Keratinocyte (primary cell): Measurements from ENCODE around the gene ZDHHC22. TPM values are rescaled to one million over a fixed set of nuclear protein-coding genes. Genes with fewer than 3 reads are reported as not detected.

Experiments
- DNase-seq: peaks from one replicate; pipeline ENCODE4 v3.0.0-alpha.2; 2011; ENCODE audit warnings: low read depth, missing footprints, low spot score
- FAIRE-seq: peaks from 2 replicates; lab custom pipeline; 2011; peaks lifted over from hg19 to GRCh38; lab: Jason Lieb, UNC
- H2AFZ ChIP-seq: 2 replicates; pipeline ENCODE4 v1.6.0; 2012; ENCODE audit warnings: low read length, control low read depth, inconsistent platforms; ENCODE audit not compliant: control insufficient read depth
- H3K27ac ChIP-seq: 2 replicates; pipeline ENCODE4 v1.5.1; 2011; ENCODE audit warnings: low read length; ENCODE audit not compliant: control insufficient read depth, insufficient read depth
- H3K27me3 ChIP-seq: 3 replicates; pipeline ENCODE4 v1.6.0; 2011; ENCODE audit warnings: low read length; ENCODE audit not compliant: control insufficient read depth, insufficient read depth; ENCODE audit errors: extremely low read depth
- H3K36me3 ChIP-seq, 2 experiments: 2 replicates in 1 of 2; 3 replicates in 1 of 2; pipeline ENCODE4 v1.5.1; 2011; ENCODE audit warnings: low read length in 2 of 2, mild to moderate bottlenecking in 1 of 2; ENCODE audit not compliant: control insufficient read depth in 2 of 2, insufficient read depth in 2 of 2; ENCODE audit errors: extremely low read depth in 1 of 2
- H3K4me1 ChIP-seq: 3 replicates; pipeline ENCODE4 v1.5.1; 2011; ENCODE audit warnings: low read length; ENCODE audit not compliant: control insufficient read depth, insufficient read depth; ENCODE audit errors: extremely low read depth
- H3K4me2 ChIP-seq: 3 replicates; pipeline ENCODE4 v1.6.0; 2011; ENCODE audit warnings: low read depth, low read length; ENCODE audit not compliant: control insufficient read depth, insufficient read depth; ENCODE audit errors: extremely low read depth
- H3K4me3 ChIP-seq, 3 experiments: fragments of 200-600 bp in 1 of 3; sonication (generic) in 1 of 3; 2 replicates in 2 of 3; 3 replicates in 1 of 3; pipeline ENCODE4 v1.5.1; 2011 to 2016; ENCODE audit warnings: low read length in 3 of 3, mild to moderate bottlenecking in 3 of 3, control low read depth in 2 of 3, inconsistent platforms in 1 of 3, low read depth in 1 of 3, mixed read lengths in 1 of 3, mixed run types in 1 of 3, moderate library complexity in 1 of 3; ENCODE audit not compliant: control insufficient read depth in 2 of 3, insufficient read depth in 2 of 3; ENCODE audit errors: extremely low read depth in 1 of 3
- H3K79me2 ChIP-seq: 2 replicates; pipeline ENCODE4 v1.6.0; 2012; ENCODE audit warnings: low read length; ENCODE audit not compliant: control insufficient read depth, insufficient read depth
- H3K9ac ChIP-seq: 3 replicates; pipeline ENCODE4 v1.6.0; 2011; ENCODE audit warnings: low read length; ENCODE audit not compliant: control insufficient read depth, insufficient read depth; ENCODE audit errors: extremely low read depth
- H3K9me1 ChIP-seq: 3 replicates; pipeline ENCODE4 v1.6.0; 2011; ENCODE audit warnings: low read length; ENCODE audit not compliant: control insufficient read depth, insufficient read depth; ENCODE audit errors: extremely low read depth
- H3K9me3 ChIP-seq: 2 replicates; pipeline ENCODE4 v1.5.1; 2012; ENCODE audit warnings: low read depth, low read length; ENCODE audit not compliant: control insufficient read depth
- H4K20me1 ChIP-seq: 3 replicates; pipeline ENCODE4 v1.6.0; 2011; ENCODE audit warnings: low read length; ENCODE audit not compliant: control insufficient read depth, insufficient read depth; ENCODE audit errors: extremely low read depth
- CTCF ChIP-seq, 3 experiments: IDR thresholded peaks in 1 of 3; conservative IDR thresholded peaks in 1 of 3; optimal IDR thresholded peaks in 1 of 3; 2 replicates in 2 of 3; 3 replicates in 1 of 3; pipeline versions ENCODE3 to v1.5.1; 2011; ENCODE audit warnings: low read length in 3 of 3, mild to moderate bottlenecking in 3 of 3, moderate library complexity in 2 of 3, control low read depth in 1 of 3, inconsistent platforms in 1 of 3; ENCODE audit not compliant: insufficient read depth in 2 of 3; ENCODE audit errors: extremely low read depth in 1 of 3
- EZH2 ChIP-seq: IDR thresholded peaks from one replicate; pipeline ENCODE4 v1.6.1; 2012; ENCODE audit warnings: inconsistent platforms, mild to moderate bottlenecking, low read length, moderate library complexity
- dilution Hi-C: fragments of 300-500 bp; cut with MboI; formaldehyde crosslinking; loops from one replicate; pipeline ENCODE4 v1.7.0; 2020; ENCODE audit warnings: low sequenced_read_pairs; ENCODE audit not compliant: extremely low pct_ligation_motif_present
- polyA plus RNA-seq, 5 experiments: library from polyadenylated mRNA; depleted of rRNA in 3 of 5; stranded (reverse) in 3 of 5; stranded (forward) in 1 of 5; unstranded in 1 of 5; fragments of >200 nt; gene quantifications; 1 replicate in 1 of 5; 2 replicates in 3 of 5; 3 replicates in 1 of 5; pipeline versions ENCODE4 v1.2.1 to v1.2.3, GENCODE V29; 2011 to 2012; ENCODE audit warnings: missing spikeins in 2 of 5, low read depth in 1 of 5, low replicate concordance in 1 of 5

ZDHHC22 gene
- polyA plus RNA-seq, 1 donor (not counting 4 experiments of a cell fraction or from before 2014, with no cell fraction given): not detected

GRCh38 chr14:77133720-77134338, 7.8 kb downstream of the ZDHHC22 start:
- Histone ChIP-seq H3K4me2 (no peak overlapping the region), H3K27me3 (peaks cover 40% of the 10 kb centered on the region), H3K4me1 (no peaks in the 10 kb centered on the region), H2AFZ (no peak overlapping the region), H3K27ac (no peak overlapping the region), H3K79me2 (no peaks in the 10 kb centered on the region), H3K9ac (no peak overlapping the region), H3K9me1 (no peaks in the 10 kb centered on the region), H3K36me3 (no peaks in the 10 kb centered on the region), H3K9me3 (no peaks in the 10 kb centered on the region), H3K4me3 (no peak overlapping the region), H4K20me1 (no peaks in the 10 kb centered on the region)
- dilution Hi-C loops: no loop called here
- peak; percentile 51 for FAIRE-seq
- TF ChIP-seq CTCF (optimal IDR thresholded peaks at IDR 0.05 in 1 of 3, IDR thresholded peaks at IDR 0.05 in 1 of 3, conservative IDR thresholded peaks at IDR 0.05 in 1 of 3; ENCODE audit: extremely low read depth in 1 of 3, insufficient read depth in 2 of 3, low read length in 3 of 3) (no peak), EZH2 (no peak)
- DNase-seq: no peak

GRCh38 chr14:77131871-77132486, 9.6 kb downstream of the ZDHHC22 start:
- H3K27me3 ChIP-seq: peaks cover 31% of the 10 kb centered on the region
- H3K27ac ChIP-seq: no peak overlapping the region
- no peak overlapping the region for H2AFZ ChIP-seq
- H3K9ac ChIP-seq: no peak overlapping the region
- H4K20me1 ChIP-seq: no peaks in the 10 kb centered on the region
- dilution Hi-C loops: no loop called here
- H3K4me1 ChIP-seq: peaks cover 6% of the 10 kb centered on the region
- H3K79me2 ChIP-seq: no peaks in the 10 kb centered on the region
- H3K4me2 ChIP-seq: no peak overlapping the region
- H3K9me3 ChIP-seq: no peaks in the 10 kb centered on the region
- H3K4me3 ChIP-seq: no peak overlapping the region
- TF ChIP-seq EZH2 (no peak), CTCF (optimal IDR thresholded peaks at IDR 0.05 in 1 of 3, IDR thresholded peaks at IDR 0.05 in 1 of 3, conservative IDR thresholded peaks at IDR 0.05 in 1 of 3; ENCODE audit: extremely low read depth in 1 of 3, insufficient read depth in 2 of 3, low read length in 3 of 3) (no peak)
- no peaks in the 10 kb centered on the region for H3K36me3 ChIP-seq
- FAIRE-seq (no peak), DNase-seq (no peak)
- no peaks in the 10 kb centered on the region for H3K9me1 ChIP-seq
